GM18951 (cell line): ENCODE data around the gene B4GALT3.

Source experiments
- POLR2A ChIP-seq: IDR thresholded peaks from 4 replicates; pipeline ENCODE4 v1.6.1; 2011; ENCODE audit warnings: mild to moderate bottlenecking; ENCODE audit not compliant: insufficient read length, insufficient read depth; ENCODE audit errors: extremely low read depth
- in situ Hi-C: fragments of 300-500 bp; cut with MboI; formaldehyde crosslinking; loops from one replicate; pipeline ENCODE4 v1.12.0; 2022; ENCODE audit warnings: low sequenced_read_pairs, mixed read lengths, inconsistent platforms; ENCODE audit not compliant: unreplicated experiment

Gene B4GALT3

GRCh38 chr1:161171696-161172095 is 5.6 kb downstream of the B4GALT3 start:
- in situ Hi-C loops = no loop called here
- TF ChIP-seq POLR2A = no peak

- in situ Hi-C loops = no loop called here
- TF ChIP-seq POLR2A = no peak
Measured at GRCh38 chr1:161171191-161171590, 6.1 kb downstream of the B4GALT3 start.

- TF ChIP-seq POLR2A = no peak
Measured at GRCh38 chr1:161168906-161169305, 8.4 kb downstream of the B4GALT3 start.

GRCh38 chr1:161166669-161167548 is 10.4 kb downstream of the B4GALT3 start:
- in situ Hi-C loops = no loop called here
- no peak for TF ChIP-seq POLR2A

More at GRCh38 chr1:161168906-161169305, 8.4 kb downstream of the B4GALT3 start:
- in situ Hi-C loops = no loop called here

- TF ChIP-seq POLR2A = peak; percentile 85
- in situ Hi-C loops = no loop called here
Measured at GRCh38 chr1:161165742-161166668, 11.3 kb downstream of the B4GALT3 start, which contains the start of gene PPOX. Gene PPOX, plus strand, starts transcription at chr1:161166426. Its CDS starts 422 bp downstream, at chr1:161166848.

GRCh38 chr1:161164901-161165610 is 12.3 kb downstream of the B4GALT3 start:
- in situ Hi-C loops = no loop called here
- TF ChIP-seq POLR2A = no peak

GRCh38 chr1:161163793-161164192 is 13.5 kb downstream of the B4GALT3 start:
- in situ Hi-C loops = no loop called here
- no peak for TF ChIP-seq POLR2A

GRCh38 chr1:161162806-161163205 is 14.5 kb downstream of the B4GALT3 start:
- in situ Hi-C loops = no loop called here

GRCh38 chr1:161162052-161162451 is 15.3 kb downstream of the B4GALT3 start:
- in situ Hi-C loops = no loop called here

More at GRCh38 chr1:161162806-161163205, 14.5 kb downstream of the B4GALT3 start:
- no peak for TF ChIP-seq POLR2A

GRCh38 chr1:161161652-161162051 is 15.7 kb downstream of the B4GALT3 start:
- TF ChIP-seq POLR2A = no peak
- in situ Hi-C loops = no loop called here

More at GRCh38 chr1:161162052-161162451, 15.3 kb downstream of the B4GALT3 start:
- no peak for TF ChIP-seq POLR2A

GRCh38 chr1:161160671-161161145 is 16.6 kb downstream of the B4GALT3 start:
- no peak for TF ChIP-seq POLR2A
- in situ Hi-C loops = no loop called here

GRCh38 chr1:161159913-161160243 is 17.4 kb downstream of the B4GALT3 start:
- in situ Hi-C loops = no loop called here
- TF ChIP-seq POLR2A = no peak

GRCh38 chr1:161159087-161159912 is 18.0 kb downstream of the B4GALT3 start, which contains the start of gene USP21:
Gene USP21, plus strand, starts transcription at chr1:161159500. Its CDS starts 1,141 bp downstream, at chr1:161160641.
- in situ Hi-C loops = no loop called here
- peak; percentile 82 for TF ChIP-seq POLR2A
